A673 (cell line): ENCODE results near the gene TRMO.

Experiments used
- CTCF ChIP-seq: fragments of 300-800, 200-600 bp; sonication (generic); conservative IDR thresholded peaks from 2 replicates; pipeline ENCODE4 v1.5.1; 2017; ENCODE audit warnings: low read depth, mild to moderate bottlenecking, antibody characterized with exemption, low read length, moderate library complexity, mixed read lengths
- EZH2 ChIP-seq: fragments of 200-600 bp; sonication (generic); IDR thresholded peaks from 2 replicates; pipeline ENCODE4 v1.6.1; 2017; ENCODE audit warnings: borderline replicate concordance, low read depth, mild to moderate bottlenecking, mixed read lengths, antibody characterized with exemption, low read length; ENCODE audit not compliant: poor library complexity, severe bottlenecking

DNA sequence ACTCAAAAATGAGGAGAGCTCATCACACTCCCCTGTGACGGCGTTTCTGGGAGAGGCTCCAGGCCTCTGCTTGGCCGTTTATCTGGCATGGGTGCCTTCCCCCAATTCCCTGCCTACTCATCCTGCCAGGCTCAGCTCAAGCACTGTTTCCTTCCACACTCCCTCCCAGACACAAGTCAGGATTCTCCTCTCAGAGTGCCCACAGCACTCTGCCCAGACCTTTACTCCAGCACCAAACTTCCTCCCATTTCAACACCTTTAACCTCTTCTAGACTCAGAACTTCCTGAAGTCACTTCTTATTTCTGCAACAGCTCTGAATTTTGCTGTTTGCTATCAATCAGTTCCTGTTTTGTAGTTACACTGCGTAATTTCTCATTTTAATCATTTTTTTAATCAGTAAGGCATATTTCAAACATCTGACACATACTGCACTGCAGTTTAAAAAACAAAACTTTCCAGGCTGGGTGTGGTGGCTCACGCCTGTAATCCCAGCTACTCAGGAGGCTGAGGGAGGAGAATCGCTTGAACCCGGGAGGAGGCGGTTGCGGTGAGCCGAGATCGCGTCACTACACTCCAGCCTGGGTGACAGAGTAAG lies 16.0 kb downstream of the TRMO start:
- TF ChIP-seq CTCF (no peak), EZH2 (no peak)
